HepG2 (cell line): ENCODE results near the gene IL27RA. TPM values are rescaled to one million over a fixed set of nuclear protein-coding genes. Genes with fewer than 3 reads are reported as not detected.

Experiments
- DMTF1 ChIP-seq: sonication (generic); formaldehyde crosslinking; IDR thresholded peaks from 2 replicates; pipeline ENCODE4 v1.4.0; 2020; ENCODE audit warnings: mild to moderate bottlenecking, missing genetic modification reagents
- GFI1 ChIP-seq: sonication (generic); formaldehyde crosslinking; IDR thresholded peaks from 2 replicates; pipeline ENCODE4 v1.5.0; 2020; ENCODE audit warnings: missing genetic modification reagents, mild to moderate bottlenecking, borderline replicate concordance
- GMEB2 ChIP-seq: IDR thresholded peaks from 2 replicates; pipeline ENCODE4 v1.6.1; 2016; ENCODE audit warnings: missing biosample characterization, missing genetic modification reagents, low read depth
- IKZF4 ChIP-seq: sonication (generic); formaldehyde crosslinking; IDR thresholded peaks from 2 replicates; pipeline ENCODE4 v1.5.1; 2020; ENCODE audit warnings: borderline replicate concordance, mild to moderate bottlenecking, low read depth, missing genetic modification reagents; ENCODE audit errors: not compliant biosample characterization
- IRX3 ChIP-seq: sonication (generic); formaldehyde crosslinking; IDR thresholded peaks from 2 replicates; pipeline ENCODE4 v1.8.1; 2023; ENCODE audit warnings: mild to moderate bottlenecking, low read depth, missing genetic modification reagents, borderline replicate concordance
- KIAA2018 ChIP-seq: sonication (generic); formaldehyde crosslinking; IDR thresholded peaks from 2 replicates; pipeline ENCODE4 v1.5.0; 2020; ENCODE audit warnings: mild to moderate bottlenecking, missing genetic modification reagents, borderline replicate concordance
- NFRKB ChIP-seq: fragments of 450-650 bp; IDR thresholded peaks from 2 replicates; pipeline ENCODE4 v1.6.1; 2017
- PAX8 ChIP-seq: sonication (generic); formaldehyde crosslinking; IDR thresholded peaks from 2 replicates; pipeline ENCODE4 v1.8.0; 2022; ENCODE audit warnings: mild to moderate bottlenecking, missing genetic modification reagents, borderline replicate concordance
- PBX2 ChIP-seq: IDR thresholded peaks from 2 replicates; pipeline ENCODE4 v1.6.1; 2016; ENCODE audit warnings: control low read depth
- ZBTB44 ChIP-seq: sonication (generic); formaldehyde crosslinking; IDR thresholded peaks from 2 replicates; pipeline ENCODE4 v1.4.0; 2020; ENCODE audit warnings: missing genetic modification reagents
- ZNF33A ChIP-seq: sonication (generic); formaldehyde crosslinking; IDR thresholded peaks from 2 replicates; pipeline ENCODE4 v1.5.1; 2020; ENCODE audit warnings: missing genetic modification reagents, mild to moderate bottlenecking, moderate library complexity, borderline replicate concordance
- ZNF570 ChIP-seq: sonication (generic); formaldehyde crosslinking; IDR thresholded peaks from 2 replicates; pipeline ENCODE4 v1.4.0; 2020; ENCODE audit warnings: mild to moderate bottlenecking, missing genetic modification reagents, borderline replicate concordance
- ZNF589 ChIP-seq: sonication (generic); formaldehyde crosslinking; conservative IDR thresholded peaks from 2 replicates; pipeline ENCODE4 v1.8.0; 2022; ENCODE audit warnings: mild to moderate bottlenecking, moderate library complexity, missing genetic modification reagents
- polyA plus RNA-seq, 8 experiments: library from polyadenylated mRNA; depleted of rRNA in 3 of 8; stranded (reverse) in 7 of 8; unstranded in 1 of 8; fragments of >200 nt; fragmentation: Illumina TruSeq in 4 of 8; extraction: Trizol in 4 of 8; gene quantifications; 2 replicates each; pipeline versions ENCODE4 v1.2.1 to v1.2.3, GENCODE V29; 2011 to 2016; ENCODE audit warnings: low read depth in 4 of 8, missing spikeins in 1 of 8, mixed read lengths in 1 of 8; ENCODE audit not compliant: insufficient read depth in 1 of 8
- total RNA-seq, 5 experiments: library from RNA; depleted of rRNA; stranded (reverse); fragments of >200 nt; fragmentation: Illumina TruSeq; extraction: Trizol; gene quantifications; 2 replicates each; pipeline ENCODE4 v1.2.3, GENCODE V29; 2016; ENCODE audit warnings: low read depth in 1 of 5

IL27RA gene
- total and polyA plus RNA-seq, 2 of the 13 experiments (the other 11 are each of a cell fraction or from before 2014, with no cell fraction given): 3.5 to 8.1 TPM

GRCh38 chr19:14006085-14006765, 25.3 kb upstream of the IL27RA start, which contains the start of gene RFX1 (continued):
- TF ChIP-seq ZBTB44 (CRISPR knock-in tag) (no peak), ZNF589 (CRISPR knock-in tag) (no peak), ZNF570 (CRISPR knock-in tag) (no peak), ZNF33A (CRISPR knock-in tag) (no peak), DMTF1 (CRISPR knock-in tag) (no peak), IKZF4 (CRISPR knock-in tag) (no peak), PAX8 (CRISPR knock-in tag) (no peak), NFRKB (no peak), GMEB2 (no peak; the same call in 1 of the 2 replicates), PBX2 (CRISPR knock-in tag) (peak; percentile 99), IRX3 (no peak), GFI1 (CRISPR knock-in tag) (no peak), KIAA2018 (no peak)
